HG03520 (cell line): Measurements from ENCODE around the gene COL27A1.

ENCODE experiments used
- ATAC-seq: cut with Tn5 transposase; IDR thresholded peaks from one replicate; pipeline ENCODE4 v1.9.1; 2021; ENCODE audit warnings: mild to moderate bottlenecking, moderate library complexity; ENCODE audit not compliant: unreplicated experiment

Gene COL27A1

GRCh38 chr9:114221706-114222465, 66.5 kb downstream of the COL27A1 start:
- no peak for ATAC-seq

GRCh38 chr9:114223564-114224246, 68.4 kb downstream of the COL27A1 start:
- ATAC-seq = no peak

GRCh38 chr9:114224247-114224610, 68.9 kb downstream of the COL27A1 start:
- ATAC-seq = no peak

- ATAC-seq = no peak
Measured at GRCh38 chr9:114225561-114226212, 70.3 kb downstream of the COL27A1 start.

- no peak for ATAC-seq
Measured at GRCh38 chr9:114226246-114227055, 71.1 kb downstream of the COL27A1 start.

- ATAC-seq = no peak
Measured at GRCh38 chr9:114227288-114228015, 72.1 kb downstream of the COL27A1 start.

GRCh38 chr9:114228016-114228808, 72.9 kb downstream of the COL27A1 start:
- ATAC-seq = no peak

GRCh38 chr9:114229295-114229694, 74.0 kb downstream of the COL27A1 start:
- ATAC-seq = no peak

GRCh38 chr9:114230068-114230467, 74.7 kb downstream of the COL27A1 start:
- ATAC-seq = no peak

- ATAC-seq = no peak
Measured at GRCh38 chr9:114231273-114231672, 75.9 kb downstream of the COL27A1 start.

GRCh38 chr9:114231719-114232449, 76.5 kb downstream of the COL27A1 start:
- no peak for ATAC-seq

- no peak for ATAC-seq
Measured at GRCh38 chr9:114233491-114234185, 78.3 kb downstream of the COL27A1 start.

- ATAC-seq = no peak
Measured at GRCh38 chr9:114235033-114235661, 79.8 kb downstream of the COL27A1 start.

GRCh38 chr9:114236391-114237138, 81.2 kb downstream of the COL27A1 start:
- no peak for ATAC-seq

GRCh38 chr9:114237247-114237646, 81.9 kb downstream of the COL27A1 start:
- no peak for ATAC-seq

- no peak for ATAC-seq
Measured at GRCh38 chr9:114237781-114238180, 82.4 kb downstream of the COL27A1 start.

- no peak for ATAC-seq
Measured at GRCh38 chr9:114238472-114238871, 83.1 kb downstream of the COL27A1 start.
